Spleen (tissue), 7 donors: ENCODE results near the gene PIKFYVE.

Source experiments
- POLR2A ChIP-seq, 3 donors: fragments of 450-650 bp; IDR thresholded peaks; one replicate each; pipeline ENCODE4 v1.5.1; 2017; ENCODE audit warnings: antibody characterized with exemption in 3 of 3, mild to moderate bottlenecking in 1 of 3
- TF ChIP-seq, protein P1 (sequence below), 11 experiments: fragments of 200-600 bp in 7 of 11; fragments of 450-650 bp in 4 of 11; sonication (generic) in 4 of 11; IDR thresholded peaks in 8 of 11; conservative IDR thresholded peaks in 3 of 11; 1 replicate in 7 of 11; 2 replicates in 4 of 11; pipeline versions ENCODE4 v1.4.0 to v1.8.0; 2016 to 2021; ENCODE audit warnings: antibody characterized with exemption in 11 of 11, inconsistent platforms in 4 of 11, mild to moderate bottlenecking in 1 of 11
- donor health status: DM: no; HTN: no; CAD: no; lungs with moderate emphysema.
- donor health status: DM: no; HTN: no; CAD: no.
- donor health status: DM: no; HTN: no; CAD: no.

DNA sequence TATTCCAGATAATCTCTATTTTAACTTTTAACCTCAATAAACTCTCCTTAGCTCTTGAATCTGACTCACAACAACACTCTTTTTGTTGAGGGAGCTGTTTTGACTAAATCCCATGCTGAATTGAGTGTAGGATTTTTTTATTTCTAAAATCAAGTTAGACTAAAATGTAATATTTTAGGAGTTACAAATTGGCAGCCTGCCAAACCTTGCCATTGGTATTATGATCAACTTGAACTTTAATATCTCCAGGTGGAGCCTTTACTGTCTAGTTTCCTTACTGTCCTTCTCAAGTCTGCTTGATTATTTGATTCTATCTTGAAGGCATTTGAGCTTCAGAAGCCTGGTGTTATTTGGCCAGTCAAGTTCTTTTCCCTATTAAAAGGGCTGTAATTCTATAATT lies 8.7 kb downstream of the PIKFYVE start:
- no peak for TF ChIP-seq POLR2A (IDR thresholded peaks at IDR 0.05)
- TF ChIP-seq, protein P1, sequence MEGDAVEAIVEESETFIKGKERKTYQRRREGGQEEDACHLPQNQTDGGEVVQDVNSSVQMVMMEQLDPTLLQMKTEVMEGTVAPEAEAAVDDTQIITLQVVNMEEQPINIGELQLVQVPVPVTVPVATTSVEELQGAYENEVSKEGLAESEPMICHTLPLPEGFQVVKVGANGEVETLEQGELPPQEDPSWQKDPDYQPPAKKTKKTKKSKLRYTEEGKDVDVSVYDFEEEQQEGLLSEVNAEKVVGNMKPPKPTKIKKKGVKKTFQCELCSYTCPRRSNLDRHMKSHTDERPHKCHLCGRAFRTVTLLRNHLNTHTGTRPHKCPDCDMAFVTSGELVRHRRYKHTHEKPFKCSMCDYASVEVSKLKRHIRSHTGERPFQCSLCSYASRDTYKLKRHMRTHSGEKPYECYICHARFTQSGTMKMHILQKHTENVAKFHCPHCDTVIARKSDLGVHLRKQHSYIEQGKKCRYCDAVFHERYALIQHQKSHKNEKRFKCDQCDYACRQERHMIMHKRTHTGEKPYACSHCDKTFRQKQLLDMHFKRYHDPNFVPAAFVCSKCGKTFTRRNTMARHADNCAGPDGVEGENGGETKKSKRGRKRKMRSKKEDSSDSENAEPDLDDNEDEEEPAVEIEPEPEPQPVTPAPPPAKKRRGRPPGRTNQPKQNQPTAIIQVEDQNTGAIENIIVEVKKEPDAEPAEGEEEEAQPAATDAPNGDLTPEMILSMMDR (IDR thresholded peaks at IDR 0.05 in 8 of 11, conservative IDR thresholded peaks at IDR 0.05 in 3 of 11): no peak
